ENCODE measurements around the gene VPS8. TPM values are rescaled to one million over a fixed set of nuclear protein-coding genes. Genes with fewer than 3 reads are reported as not detected.

The VPS8 gene
- total and polyA plus RNA-seq, 2 of the 8 experiments (the other 6 are each of a cell fraction or from before 2014, with no cell fraction given), result 13.0 to 41.0 TPM

- no peak overlapping the region for H3K27ac ChIP-seq (ENCODE audit: low read depth, low read length)
- H2AFZ ChIP-seq (ENCODE audit: low read length), result no peak overlapping the region
- CTCF ChIA-PET (ENCODE audit: partially characterized antibody), result interaction anchor here (0.7 to 2.5 kb wide), 22 partner anchors 9 to 333 kb away, joined by 3 to 10 read pairs (median 4); no protein-coding TSS in a partner anchor
These were observed 4.4 kb upstream of the VPS8 start for GRCh38 chr3:184807549-184807948.

More at GRCh38 chr3:184807549-184807948, 4.4 kb upstream of the VPS8 start:
- peaks cover 0 to 3% of the 10 kb centered on the region in 2 experiments; a peak in 1 of 4 replicates for H3K79me2 ChIP-seq (ENCODE audit: control insufficient read depth in 1 of 2, insufficient read depth in 2 of 2, low read length in 2 of 2)
- POLR2A ChIA-PET (ENCODE audit: partially characterized antibody), result interaction anchor here (1.4 to 1.5 kb wide), 2 partner anchors 246 to 282 kb away, joined by 3 to 4 read pairs; partner anchors contain the start of gene EPHB3
- no peaks in the 10 kb centered on the region for H3K36me3 ChIP-seq (ENCODE audit: control insufficient read depth in 2 of 4, insufficient read depth in 4 of 4, low read length in 3 of 4)
- no peak overlapping the region for H3K9ac ChIP-seq (replicated peaks in 1 of 4; ENCODE audit: extremely low read depth in 1 of 4, low read depth in 3 of 4, low read length in 3 of 4)
- no peak overlapping the region for H3K4me2 ChIP-seq (ENCODE audit: insufficient read depth in 1 of 2, low read depth in 2 of 2, low read length in 2 of 2)
- H2BK15ac ChIP-seq (ENCODE audit: low read length), result no peak overlapping the region
- no peaks in the 10 kb centered on the region for H3K27me3 ChIP-seq (replicated peaks in 1 of 4; ENCODE audit: control insufficient read depth in 3 of 4, extremely low read depth in 1 of 4, insufficient read depth in 3 of 4, low read length in 3 of 4)
- no peak overlapping the region for H4K8ac ChIP-seq (ENCODE audit: extremely low read depth, insufficient read depth, low read length)
- FAIRE-seq (no peak), DNase-seq (ENCODE audit: low read depth in 1 of 2, low spot score in 2 of 2) (no peak)
- no peak overlapping the region for H2BK120ac ChIP-seq (replicated peaks; ENCODE audit: low read depth, low read length)
- no peaks in the 10 kb centered on the region for H4K20me1 ChIP-seq (replicated peaks in 1 of 2; ENCODE audit: control insufficient read depth in 1 of 2, insufficient read depth in 2 of 2, low read length in 2 of 2)
- H3K79me1 ChIP-seq (ENCODE audit: low read depth, low read length), result 0 out of 2 replicates have a peak, but pooled peaks cover 3% of the 10 kb centered on the region
- H3K9me3 ChIP-seq (ENCODE audit: insufficient read depth in 2 of 2, low read depth in 1 of 2, low read length in 1 of 2), result no peaks in the 10 kb centered on the region
- no peak overlapping the region for H2AK5ac ChIP-seq (ENCODE audit: low read depth, low read length)
- no peak overlapping the region for H3K4ac ChIP-seq (replicated peaks; ENCODE audit: insufficient read length, low read depth, low read length)
- H3K4me3 ChIP-seq (ENCODE audit: extremely low read depth in 1 of 4, insufficient read depth in 2 of 4, low read depth in 3 of 4, low read length in 4 of 4), result no peak overlapping the region
- no peak overlapping the region for H2BK5ac ChIP-seq (ENCODE audit: low read depth, low read length)
- H3K4me1 ChIP-seq (replicated peaks in 1 of 4; ENCODE audit: control insufficient read depth in 3 of 4, insufficient read depth in 4 of 4, low read length in 3 of 4), result no peaks in the 10 kb centered on the region; a peak in 1 of 7 replicates
- H3K14ac ChIP-seq (ENCODE audit: insufficient read length), result no peak overlapping the region
- H2BK20ac ChIP-seq (ENCODE audit: low read length), result no peak overlapping the region
- no peak overlapping the region for H3K23ac ChIP-seq (ENCODE audit: insufficient read length)
- H2BK12ac ChIP-seq (ENCODE audit: low read depth, low read length), result no peak overlapping the region
- TF ChIP-seq ATF2 (IDR thresholded peaks at IDR 0.05; ENCODE audit: low read length) (no peak), POLR2A (IDR thresholded peaks at IDR 0.05; ENCODE audit: control extremely low read depth in 1 of 2, low read depth in 2 of 2, low read length in 2 of 2) (no peak), SP2 (IDR thresholded peaks at IDR 0.05; ENCODE audit: low read length) (no peak), KDM4A (IDR thresholded peaks at IDR 0.05; ENCODE audit: low read depth, low read length, severe bottlenecking) (no peak)
- no peak overlapping the region for H3K56ac ChIP-seq (replicated peaks; ENCODE audit: insufficient read length, low read depth, low read length)
- H3K18ac ChIP-seq (ENCODE audit: extremely low read depth, low read length), result no peak overlapping the region
- peaks cover 3% of the 10 kb centered on the region; the same call in 1 of the 2 replicates for H3K23me2 ChIP-seq (ENCODE audit: low read depth, low read length)
- 94% methylated on average over 3 of the region's 3 CpGs; no CpG with 5 or more reads in 1 of the 2 experiments for WGBS, 2 experiments (ENCODE audit: extremely low coverage in 1 of 2, insufficient coverage in 1 of 2, insufficient read length in 1 of 2, insufficient replicate concordance in 2 of 2, low coverage in 1 of 2, low lambda C conversion rate in 2 of 2, missing lambda C conversion rate in 1 of 2)
- no peak overlapping the region for H4K91ac ChIP-seq (replicated peaks; ENCODE audit: insufficient read length, low read length)
- no peak overlapping the region for H4K5ac ChIP-seq (ENCODE audit: insufficient read length, low read depth, low read length)
